Kidney glomerular epithelial cell (primary cell): ENCODE results near the gene MALT1.
"Not testable (repeated sequence)": the region's sequence is repeated elsewhere in the genome, so short reads cannot be mapped to it uniquely, and the experiment has no call there.

ENCODE experiments used
- DNase-seq: peaks from one replicate; lab custom pipeline; 2025; lab: John Stamatoyannopoulos, UW

MALT1 gene

GRCh38 chr18:58772161-58772560 is 100.9 kb downstream of the MALT1 start:
- no peak for DNase-seq

- DNase-seq = no peak
These were observed 104.8 kb downstream of the MALT1 start for GRCh38 chr18:58776084-58776483.

- DNase-seq = not testable (repeated sequence)
These were observed 105.3 kb downstream of the MALT1 start for GRCh38 chr18:58776541-58776940.

GRCh38 chr18:58777471-58777870 is 106.2 kb downstream of the MALT1 start:
- DNase-seq = no peak

GRCh38 chr18:58779529-58779928 is 108.3 kb downstream of the MALT1 start:
- DNase-seq = no peak

GRCh38 chr18:58780045-58780444 is 108.8 kb downstream of the MALT1 start:
- DNase-seq = no peak

GRCh38 chr18:58781627-58782194 is 110.4 kb downstream of the MALT1 start:
- peak; percentile 57 for DNase-seq

GRCh38 chr18:58784601-58785137 is 113.4 kb downstream of the MALT1 start:
- DNase-seq = no peak

- DNase-seq = peak; percentile 94
These were observed 114.0 kb downstream of the MALT1 start for GRCh38 chr18:58785171-58785805.

- no peak for DNase-seq
These were observed 114.6 kb downstream of the MALT1 start for GRCh38 chr18:58785870-58786269.

- no peak for DNase-seq
These were observed 116.4 kb downstream of the MALT1 start for GRCh38 chr18:58787536-58788149.

- DNase-seq = no peak
These were observed 117.2 kb downstream of the MALT1 start for GRCh38 chr18:58788470-58788869.

GRCh38 chr18:58788971-58789875 is 118.0 kb downstream of the MALT1 start:
- DNase-seq = no peak

- no peak for DNase-seq
These were observed 118.6 kb downstream of the MALT1 start for GRCh38 chr18:58789876-58790240.

GRCh38 chr18:58792086-58792485 is 120.8 kb downstream of the MALT1 start:
- DNase-seq = no peak

GRCh38 chr18:58793361-58793760 is 122.1 kb downstream of the MALT1 start:
- DNase-seq = peak; percentile 31

GRCh38 chr18:58796220-58796619 is 125.0 kb downstream of the MALT1 start:
- DNase-seq = no peak

GRCh38 chr18:58800582-58800981 is 129.3 kb downstream of the MALT1 start:
- no peak for DNase-seq

- DNase-seq = no peak
These were observed 131.7 kb downstream of the MALT1 start for GRCh38 chr18:58802959-58803358.

- no peak for DNase-seq
These were observed 132.7 kb downstream of the MALT1 start for GRCh38 chr18:58803978-58804377.
